Panc1 (cell line): ENCODE results near the gene PCGF3. TPM values are rescaled to one million over a fixed set of nuclear protein-coding genes. Genes with fewer than 3 reads are reported as not detected.

ENCODE experiments used
- ATAC-seq: fragments of 200-7000 bp; cut with Tn5 transposase; 2 replicates; pipeline ENCODE4 v1.9.1; 2020; ENCODE audit warnings: mild to moderate bottlenecking, moderate library complexity
- BruUV-seq: library from RNA; stranded (reverse); fragments of 400-500 nt; replicated peaks from 2 replicates; lab custom pipeline; 2021; lab: Mats Ljungman, UMichigan
- CTCF ChIA-PET: fragments of 300-600 bp; sonication (Branson Sonifier 250); formaldehyde crosslinking; loops from one replicate; lab custom pipeline; 2022; ENCODE audit warnings: antibody characterized with exemption; lab: Charles Lee
- POLR2A ChIA-PET: fragments of 300-600 bp; sonication (Branson Sonifier 250); formaldehyde crosslinking; loops from one replicate; lab custom pipeline; 2022; ENCODE audit warnings: antibody characterized with exemption; lab: Charles Lee
- DNase-seq: peaks from one replicate; pipeline ENCODE4 v3.0.0-alpha.2; 2010; ENCODE audit warnings: low read depth, low spot score
- H3K27ac ChIP-seq: 2 replicates; pipeline ENCODE4 v1.5.1; 2011; ENCODE audit warnings: mild to moderate bottlenecking, low read length, inconsistent platforms
- H3K27me3 ChIP-seq: fragments of 200-500 bp; sonication (Bioruptor generic); 2 replicates; pipeline ENCODE4 v1.6.0; 2014; ENCODE audit warnings: low read length, inconsistent platforms; ENCODE audit not compliant: control insufficient read depth, insufficient read depth
- H3K36me3 ChIP-seq: fragments of 200-500 bp; sonication (Bioruptor generic); 2 replicates; pipeline ENCODE4 v1.5.1; 2014; ENCODE audit warnings: inconsistent platforms, mild to moderate bottlenecking, low read length, moderate library complexity; ENCODE audit not compliant: control insufficient read depth, insufficient read depth
- H3K4me1 ChIP-seq: 2 replicates; pipeline ENCODE4 v1.5.1; 2011; ENCODE audit warnings: inconsistent platforms, mild to moderate bottlenecking, low read length, moderate library complexity; ENCODE audit not compliant: control insufficient read depth, insufficient read depth
- H3K4me3 ChIP-seq, 2 experiments: 2 replicates each; pipeline ENCODE4 v1.5.1; 2011 to 2012; ENCODE audit warnings: low read depth in 2 of 2, low read length in 2 of 2, mild to moderate bottlenecking in 2 of 2, inconsistent platforms in 1 of 2, moderate library complexity in 1 of 2
- H3K9me3 ChIP-seq: fragments of 200-500 bp; sonication (Bioruptor generic); 2 replicates; pipeline ENCODE4 v1.5.1; 2014; ENCODE audit warnings: low read depth, mild to moderate bottlenecking, inconsistent platforms, low read length, moderate library complexity; ENCODE audit not compliant: control insufficient read depth, insufficient read depth
- POLR2AphosphoS5 ChIP-seq: IDR thresholded peaks from 2 replicates; pipeline ENCODE4 v1.6.1; 2012; ENCODE audit warnings: mild to moderate bottlenecking, low read depth, low read length, moderate library complexity
- SIN3A ChIP-seq: IDR thresholded peaks from 2 replicates; pipeline ENCODE4 v1.6.1; 2012; ENCODE audit warnings: low read depth, mild to moderate bottlenecking, low read length, moderate library complexity, borderline replicate concordance; ENCODE audit not compliant: insufficient read depth
- TCF7L2 ChIP-seq: IDR thresholded peaks from 2 replicates; pipeline ENCODE4 v1.6.1; 2011; ENCODE audit warnings: mild to moderate bottlenecking, low read depth, low read length, inconsistent platforms
- in situ Hi-C: cut with HindIII; loops from 2 replicates; pipeline ENCODE4 v1.10.0; 2016; ENCODE audit warnings: low sequenced_read_pairs, low pct_unique_long_range_greater_than_20kb
- intact Hi-C: fragments of 100-400 bp; cut with micrococcal nuclease; formaldehyde crosslinking; loops from one replicate; pipeline ENCODE4 v1.10.0; 2022; ENCODE audit not compliant: unreplicated experiment
- total RNA-seq: library from RNA; stranded (reverse); gene quantifications from one replicate; pipeline ENCODE4 v1.2.1, GENCODE V29; 2021; ENCODE audit not compliant: unreplicated experiment
- TF ChIP-seq, protein P1 (sequence below): fragments of 450-650 bp; IDR thresholded peaks from 2 replicates; pipeline ENCODE4 v1.5.1; 2017; ENCODE audit warnings: mild to moderate bottlenecking
- TF ChIP-seq, protein P2 (sequence below), 2 experiments: IDR thresholded peaks; 2 replicates each; pipeline ENCODE4 v1.6.1; 2011 to 2012; ENCODE audit warnings: low read depth in 2 of 2, control low read depth in 1 of 2, low read length in 1 of 2, mild to moderate bottlenecking in 1 of 2, moderate library complexity in 1 of 2; ENCODE audit not compliant: insufficient read depth in 1 of 2

PCGF3 gene
- total RNA-seq, 1 experiment from 2014 or later = 44.6 TPM

DNA sequence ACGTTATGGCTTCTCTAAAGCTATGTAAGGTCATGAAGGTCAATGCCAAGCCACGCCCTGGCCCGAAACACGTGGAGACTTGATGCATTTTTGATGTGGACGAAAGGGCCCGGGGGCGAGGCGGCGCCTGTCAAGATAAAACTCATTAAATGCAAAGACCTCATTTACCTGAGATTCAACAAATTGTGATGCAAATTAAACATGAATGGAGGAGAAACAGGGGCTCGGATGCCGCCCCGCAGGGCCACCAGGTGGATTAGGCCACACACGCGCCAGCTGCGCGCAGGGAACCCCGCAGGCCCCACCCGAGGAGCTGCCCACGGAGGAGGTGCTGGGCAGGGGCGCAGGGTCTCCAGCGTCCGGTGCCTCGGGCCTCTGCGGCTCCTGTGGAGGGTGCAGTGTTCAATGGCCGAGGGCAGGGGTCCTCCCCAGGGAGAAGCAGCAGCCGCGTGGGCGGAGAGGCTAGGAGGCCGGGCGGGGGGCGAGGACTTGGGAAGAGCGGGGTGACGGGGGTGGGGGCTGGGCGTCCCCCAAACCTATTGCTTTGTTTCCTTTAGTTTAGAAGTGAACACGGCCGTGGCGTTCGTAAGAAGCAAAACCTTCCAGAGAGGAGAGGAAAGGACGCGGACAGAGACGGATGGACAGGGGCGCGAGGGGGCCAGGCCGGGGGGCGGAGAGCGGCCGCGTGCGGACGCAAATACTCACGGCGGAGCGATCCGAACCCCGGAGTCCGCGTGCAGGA, 79.9 kb downstream of the PCGF3 start:
- in situ Hi-C loops = no loop called here

DNA sequence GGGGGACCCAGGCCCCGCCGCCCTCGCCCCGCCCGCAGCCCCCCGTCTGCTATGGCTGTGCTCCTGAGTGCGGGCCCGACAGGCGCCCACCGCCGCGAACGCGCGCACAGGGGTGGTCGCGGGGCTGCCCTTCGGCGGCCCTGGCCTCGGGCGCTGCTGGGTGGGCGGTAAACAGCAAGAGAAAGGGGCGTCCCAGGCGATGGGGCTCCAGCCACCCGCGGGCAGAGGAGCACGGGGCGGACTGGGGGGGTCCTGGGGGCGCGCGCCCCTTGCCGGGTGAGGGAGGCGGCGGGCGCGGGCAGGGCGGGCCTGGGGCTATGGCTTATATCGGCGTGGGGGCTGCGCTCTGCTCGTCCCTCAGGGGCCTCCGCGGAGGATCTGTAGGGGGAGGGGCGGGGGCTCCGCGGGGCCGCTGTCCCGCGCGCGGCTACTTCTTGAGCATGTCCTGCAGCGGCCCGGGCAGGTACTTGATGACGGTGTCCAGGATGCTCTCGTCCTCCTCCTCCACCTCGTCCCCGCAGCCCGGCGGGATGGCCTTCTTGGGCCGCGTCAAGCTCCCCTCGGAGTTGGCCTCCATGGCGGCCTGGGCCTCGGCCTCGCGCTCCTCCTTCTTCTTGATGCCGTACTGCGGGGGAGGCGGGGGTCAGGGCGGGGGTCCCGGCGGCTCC, 80.6 kb downstream of the PCGF3 start:
- TF ChIP-seq TCF7L2 (no peak), SIN3A (no peak), POLR2AphosphoS5 (no peak)
- TF ChIP-seq, protein P1, sequence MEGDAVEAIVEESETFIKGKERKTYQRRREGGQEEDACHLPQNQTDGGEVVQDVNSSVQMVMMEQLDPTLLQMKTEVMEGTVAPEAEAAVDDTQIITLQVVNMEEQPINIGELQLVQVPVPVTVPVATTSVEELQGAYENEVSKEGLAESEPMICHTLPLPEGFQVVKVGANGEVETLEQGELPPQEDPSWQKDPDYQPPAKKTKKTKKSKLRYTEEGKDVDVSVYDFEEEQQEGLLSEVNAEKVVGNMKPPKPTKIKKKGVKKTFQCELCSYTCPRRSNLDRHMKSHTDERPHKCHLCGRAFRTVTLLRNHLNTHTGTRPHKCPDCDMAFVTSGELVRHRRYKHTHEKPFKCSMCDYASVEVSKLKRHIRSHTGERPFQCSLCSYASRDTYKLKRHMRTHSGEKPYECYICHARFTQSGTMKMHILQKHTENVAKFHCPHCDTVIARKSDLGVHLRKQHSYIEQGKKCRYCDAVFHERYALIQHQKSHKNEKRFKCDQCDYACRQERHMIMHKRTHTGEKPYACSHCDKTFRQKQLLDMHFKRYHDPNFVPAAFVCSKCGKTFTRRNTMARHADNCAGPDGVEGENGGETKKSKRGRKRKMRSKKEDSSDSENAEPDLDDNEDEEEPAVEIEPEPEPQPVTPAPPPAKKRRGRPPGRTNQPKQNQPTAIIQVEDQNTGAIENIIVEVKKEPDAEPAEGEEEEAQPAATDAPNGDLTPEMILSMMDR = no peak
- TF ChIP-seq, protein P2, sequence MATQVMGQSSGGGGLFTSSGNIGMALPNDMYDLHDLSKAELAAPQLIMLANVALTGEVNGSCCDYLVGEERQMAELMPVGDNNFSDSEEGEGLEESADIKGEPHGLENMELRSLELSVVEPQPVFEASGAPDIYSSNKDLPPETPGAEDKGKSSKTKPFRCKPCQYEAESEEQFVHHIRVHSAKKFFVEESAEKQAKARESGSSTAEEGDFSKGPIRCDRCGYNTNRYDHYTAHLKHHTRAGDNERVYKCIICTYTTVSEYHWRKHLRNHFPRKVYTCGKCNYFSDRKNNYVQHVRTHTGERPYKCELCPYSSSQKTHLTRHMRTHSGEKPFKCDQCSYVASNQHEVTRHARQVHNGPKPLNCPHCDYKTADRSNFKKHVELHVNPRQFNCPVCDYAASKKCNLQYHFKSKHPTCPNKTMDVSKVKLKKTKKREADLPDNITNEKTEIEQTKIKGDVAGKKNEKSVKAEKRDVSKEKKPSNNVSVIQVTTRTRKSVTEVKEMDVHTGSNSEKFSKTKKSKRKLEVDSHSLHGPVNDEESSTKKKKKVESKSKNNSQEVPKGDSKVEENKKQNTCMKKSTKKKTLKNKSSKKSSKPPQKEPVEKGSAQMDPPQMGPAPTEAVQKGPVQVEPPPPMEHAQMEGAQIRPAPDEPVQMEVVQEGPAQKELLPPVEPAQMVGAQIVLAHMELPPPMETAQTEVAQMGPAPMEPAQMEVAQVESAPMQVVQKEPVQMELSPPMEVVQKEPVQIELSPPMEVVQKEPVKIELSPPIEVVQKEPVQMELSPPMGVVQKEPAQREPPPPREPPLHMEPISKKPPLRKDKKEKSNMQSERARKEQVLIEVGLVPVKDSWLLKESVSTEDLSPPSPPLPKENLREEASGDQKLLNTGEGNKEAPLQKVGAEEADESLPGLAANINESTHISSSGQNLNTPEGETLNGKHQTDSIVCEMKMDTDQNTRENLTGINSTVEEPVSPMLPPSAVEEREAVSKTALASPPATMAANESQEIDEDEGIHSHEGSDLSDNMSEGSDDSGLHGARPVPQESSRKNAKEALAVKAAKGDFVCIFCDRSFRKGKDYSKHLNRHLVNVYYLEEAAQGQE (IDR thresholded peaks at IDR 0.05; ENCODE audit: insufficient read depth in 1 of 2, low read depth in 2 of 2, low read length in 1 of 2) = no peak
- no peaks in the 10 kb centered on the region; the same call in 1 of the 2 replicates for H3K36me3 ChIP-seq
- no peaks in the 10 kb centered on the region for H3K27me3 ChIP-seq
- no peaks in the 10 kb centered on the region for H3K9me3 ChIP-seq
- no peak overlapping the region for H3K27ac ChIP-seq
- in situ Hi-C loops (no loop called here), intact Hi-C loops (no loop called here)
- no peak for DNase-seq
- no peaks in the 10 kb centered on the region for H3K4me1 ChIP-seq
- ATAC-seq = no peak
- BruUV-seq = no TSS peak
- POLR2A ChIA-PET = no interaction called here
- H3K4me3 ChIP-seq = no peak overlapping the region
- CTCF ChIA-PET = no interaction called here

More for the DNA sequence above, 79.9 kb downstream of the PCGF3 start:
- Histone ChIP-seq H3K4me1 (no peaks in the 10 kb centered on the region; the same call in 1 of the 2 replicates), H3K27me3 (no peaks in the 10 kb centered on the region), H3K36me3 (no peaks in the 10 kb centered on the region; the same call in 1 of the 2 replicates), H3K9me3 (no peaks in the 10 kb centered on the region), H3K4me3 (no peak overlapping the region), H3K27ac (no peak overlapping the region)
- no TSS peak for BruUV-seq
- intact Hi-C loops = no loop called here
- no peak for DNase-seq
- ATAC-seq = no peak
- ChIA-PET CTCF (no interaction called here), POLR2A (no interaction called here)
- TF ChIP-seq, protein P1 = no peak
- TF ChIP-seq SIN3A (no peak), POLR2AphosphoS5 (no peak), TCF7L2 (no peak)
- TF ChIP-seq, protein P2 (IDR thresholded peaks at IDR 0.05; ENCODE audit: insufficient read depth in 1 of 2, low read depth in 2 of 2, low read length in 1 of 2) = no peak
